GM12873 (cell line): Measurements from ENCODE around the gene QSOX1.

ENCODE experiments used
- CTCF ChIP-seq: IDR thresholded peaks from 2 replicates; pipeline ENCODE4 v1.5.1; 2012; ENCODE audit warnings: low read depth, mild to moderate bottlenecking, moderate library complexity, low read length, control low read depth; ENCODE audit not compliant: insufficient read depth; ENCODE audit errors: missing control alignments

QSOX1 gene

GRCh38 chr1:180185971-180186645, 31.4 kb downstream of the QSOX1 start:
- TF ChIP-seq CTCF: no peak

- no peak for TF ChIP-seq CTCF
Observed at GRCh38 chr1:180186831-180187230, 32.2 kb downstream of the QSOX1 start.

GRCh38 chr1:180187626-180188025, 33.0 kb downstream of the QSOX1 start:
- no peak for TF ChIP-seq CTCF

- TF ChIP-seq CTCF: peak; percentile 70
Observed at GRCh38 chr1:180188091-180188506, 33.4 kb downstream of the QSOX1 start.

GRCh38 chr1:180188684-180189175, 34.1 kb downstream of the QSOX1 start:
- TF ChIP-seq CTCF: no peak

- no peak for TF ChIP-seq CTCF
Observed at GRCh38 chr1:180190091-180190490, 35.4 kb downstream of the QSOX1 start.

- no peak for TF ChIP-seq CTCF
Observed at GRCh38 chr1:180192172-180192571, 37.5 kb downstream of the QSOX1 start.
